Stimulated activated CD4-positive, alpha-beta T cell treated with anti-CD3 and anti-CD28 coated beads, Interleukin-15, amount 100 ng/mL, for 1 hour (primary cell): ENCODE data around the gene BRK1.
"Not testable (repeated sequence)": the region's sequence is repeated elsewhere in the genome, so short reads cannot be mapped to it uniquely, and the experiment has no call there.

Experiments used
- DNase-seq, 2 donors: peaks; one replicate each; pipeline ENCODE4 v3.0.0-alpha.2; 2020; ENCODE audit warnings: low read depth in 1 of 2, low spot score in 1 of 2

Gene BRK1

GRCh38 chr3:10176150-10176549, 60.7 kb downstream of the BRK1 start:
- not testable (repeated sequence) for DNase-seq
